Upper lobe of left lung (tissue), 6 donors: Measurements from ENCODE around the gene CDC25B. TPM values are rescaled to one million over a fixed set of nuclear protein-coding genes. Genes with fewer than 3 reads are reported as not detected.
A peak's percentile ranks its signal among the peaks of the same experiment; 100 is the strongest.

Experiments
- ATAC-seq, 2 donors: fragments of 200-7000 bp; cut with Tn5 transposase; one replicate each; pipeline ENCODE4 v1.9.1; 2022; ENCODE audit warnings: mild to moderate bottlenecking in 2 of 2, moderate library complexity in 2 of 2; ENCODE audit not compliant: low FRiP score in 2 of 2
- DNase-seq, 2 donors: peaks; one replicate each; pipeline ENCODE4 v3.0.0-alpha.2; 2019 to 2020
- H3K27ac ChIP-seq, 4 donors: fragments of 200-600 bp; sonication (generic); one replicate each; pipeline ENCODE4 v1.5.1; 2016 to 2019
- H3K27me3 ChIP-seq, 4 donors: fragments of 200-600 bp; sonication (generic); one replicate each; pipeline ENCODE4 v1.5.1; 2017 to 2019
- H3K36me3 ChIP-seq, 4 donors: fragments of 200-600 bp; sonication (generic); one replicate each; pipeline ENCODE4 v1.5.1; 2016 to 2019
- H3K4me1 ChIP-seq, 4 donors: fragments of 200-600 bp; sonication (generic); one replicate each; pipeline ENCODE4 v1.5.1; 2018 to 2019
- H3K4me3 ChIP-seq, 4 donors: fragments of 200-600 bp; sonication (generic); one replicate each; pipeline ENCODE4 v1.5.1; 2017 to 2019; ENCODE audit warnings: mild to moderate bottlenecking in 2 of 4, moderate library complexity in 1 of 4
- H3K9me3 ChIP-seq, 4 donors: fragments of 200-600 bp; sonication (generic); one replicate each; pipeline ENCODE4 v1.5.1; 2018 to 2019
- EP300 ChIP-seq, 4 donors: sonication (generic); formaldehyde crosslinking; IDR thresholded peaks; one replicate each; pipeline ENCODE4 v1.5.1; 2017; ENCODE audit warnings: antibody characterized with exemption in 4 of 4, control low read depth in 2 of 4
- POLR2A ChIP-seq, 4 donors: fragments of 450-650 bp; IDR thresholded peaks; one replicate each; pipeline ENCODE4 v1.5.1; 2016 to 2017; ENCODE audit warnings: antibody characterized with exemption in 4 of 4, mild to moderate bottlenecking in 2 of 4
- POLR2AphosphoS5 ChIP-seq, 2 donors: sonication (generic); formaldehyde crosslinking; IDR thresholded peaks; one replicate each; pipeline ENCODE4 v1.5.1; 2017; ENCODE audit warnings: antibody characterized with exemption in 2 of 2
- WGBS, 2 donors: methylation state at CpG; one replicate each; pipeline ENCODE4 v1.1.5; 2017 to 2018; 5-methylcytosine and 5-hydroxymethylcytosine counted together
- total RNA-seq, 6 donors: library from RNA; depleted of rRNA in 4 of 6; stranded (reverse); fragments of >200 nt in 4 of 6; gene quantifications; one replicate each; pipeline versions ENCODE4 v1.1.0 to v1.2.1, GENCODE V29; 2016 to 2021
- TF ChIP-seq, protein P1 (sequence below), 6 experiments: fragments of 450-650 bp in 4 of 6; fragments of 200-600 bp in 2 of 6; sonication (generic) in 2 of 6; IDR thresholded peaks; one replicate each; pipeline ENCODE4 v1.5.1; 2016 to 2019; ENCODE audit warnings: antibody characterized with exemption in 6 of 6
- donor health status: DM: no; HTN: no; CAD: no; lungs with moderate emphysema.
- donor health status: DM: no; HTN: yes; CAD: no; lungs with severe emphysema.

The CDC25B gene
- total RNA-seq, 6 donors from 2014 or later = 45.5 to 151 (median 99.1) TPM

DNA sequence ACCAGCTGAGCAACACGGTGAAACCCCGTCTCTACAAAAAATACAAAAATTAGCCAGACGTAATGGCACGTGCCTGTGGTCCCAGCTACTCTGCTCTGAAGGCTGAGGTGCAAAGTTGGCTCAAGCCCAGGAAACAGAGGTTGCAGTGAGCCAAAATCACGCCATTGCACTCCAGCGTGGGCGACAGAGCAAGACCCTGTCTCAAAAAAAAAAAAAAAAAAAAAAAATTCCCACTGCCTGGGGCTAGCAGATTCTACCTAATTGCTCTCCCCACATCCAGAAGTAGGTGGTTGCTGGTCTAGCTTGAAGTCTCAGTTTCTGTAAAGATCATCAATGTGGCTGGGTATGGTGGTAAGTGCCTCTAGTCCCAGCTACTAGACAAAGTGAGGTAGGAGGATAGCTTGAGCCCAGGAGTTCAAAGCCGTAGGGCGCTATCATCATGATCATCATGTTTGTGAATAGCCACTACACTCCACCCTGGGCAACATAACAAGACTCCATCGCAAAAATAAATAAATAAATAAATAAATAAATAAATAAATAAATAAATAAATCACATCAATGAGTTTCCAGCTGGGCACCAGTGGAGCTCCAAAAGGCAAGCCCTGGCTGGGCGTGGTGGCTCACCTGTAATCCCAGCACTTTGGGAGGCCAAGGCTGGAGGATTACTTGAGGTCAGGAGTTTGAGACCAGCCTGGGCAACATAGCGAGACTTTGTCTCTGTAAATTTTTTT is 17.9 kb downstream of the CDC25B start:
- Histone ChIP-seq H3K4me3 (no peak overlapping the region), H3K27ac (peak overlapping the region in 3 of 4 donors; percentile 87 to 94 (median 93)), H3K9me3 (no peaks in the 10 kb centered on the region), H3K4me1 (peaks cover 40 to 58% (median 48%) of the 10 kb centered on the region in 4 donors), H3K27me3 (no peaks in the 10 kb centered on the region), H3K36me3 (no peaks in the 10 kb centered on the region)
- ATAC-seq (no peak), DNase-seq (no peak)
- no peak for TF ChIP-seq POLR2AphosphoS5 (IDR thresholded peaks at IDR 0.05)
- no peak for TF ChIP-seq EP300 (IDR thresholded peaks at IDR 0.05)
- no peak for TF ChIP-seq POLR2A (IDR thresholded peaks at IDR 0.05)
- TF ChIP-seq, protein P1, sequence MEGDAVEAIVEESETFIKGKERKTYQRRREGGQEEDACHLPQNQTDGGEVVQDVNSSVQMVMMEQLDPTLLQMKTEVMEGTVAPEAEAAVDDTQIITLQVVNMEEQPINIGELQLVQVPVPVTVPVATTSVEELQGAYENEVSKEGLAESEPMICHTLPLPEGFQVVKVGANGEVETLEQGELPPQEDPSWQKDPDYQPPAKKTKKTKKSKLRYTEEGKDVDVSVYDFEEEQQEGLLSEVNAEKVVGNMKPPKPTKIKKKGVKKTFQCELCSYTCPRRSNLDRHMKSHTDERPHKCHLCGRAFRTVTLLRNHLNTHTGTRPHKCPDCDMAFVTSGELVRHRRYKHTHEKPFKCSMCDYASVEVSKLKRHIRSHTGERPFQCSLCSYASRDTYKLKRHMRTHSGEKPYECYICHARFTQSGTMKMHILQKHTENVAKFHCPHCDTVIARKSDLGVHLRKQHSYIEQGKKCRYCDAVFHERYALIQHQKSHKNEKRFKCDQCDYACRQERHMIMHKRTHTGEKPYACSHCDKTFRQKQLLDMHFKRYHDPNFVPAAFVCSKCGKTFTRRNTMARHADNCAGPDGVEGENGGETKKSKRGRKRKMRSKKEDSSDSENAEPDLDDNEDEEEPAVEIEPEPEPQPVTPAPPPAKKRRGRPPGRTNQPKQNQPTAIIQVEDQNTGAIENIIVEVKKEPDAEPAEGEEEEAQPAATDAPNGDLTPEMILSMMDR (IDR thresholded peaks at IDR 0.05) = no peak
- 84 to 95% methylated on average over 12 of the region's 12 CpGs for WGBS, 2 donors

DNA sequence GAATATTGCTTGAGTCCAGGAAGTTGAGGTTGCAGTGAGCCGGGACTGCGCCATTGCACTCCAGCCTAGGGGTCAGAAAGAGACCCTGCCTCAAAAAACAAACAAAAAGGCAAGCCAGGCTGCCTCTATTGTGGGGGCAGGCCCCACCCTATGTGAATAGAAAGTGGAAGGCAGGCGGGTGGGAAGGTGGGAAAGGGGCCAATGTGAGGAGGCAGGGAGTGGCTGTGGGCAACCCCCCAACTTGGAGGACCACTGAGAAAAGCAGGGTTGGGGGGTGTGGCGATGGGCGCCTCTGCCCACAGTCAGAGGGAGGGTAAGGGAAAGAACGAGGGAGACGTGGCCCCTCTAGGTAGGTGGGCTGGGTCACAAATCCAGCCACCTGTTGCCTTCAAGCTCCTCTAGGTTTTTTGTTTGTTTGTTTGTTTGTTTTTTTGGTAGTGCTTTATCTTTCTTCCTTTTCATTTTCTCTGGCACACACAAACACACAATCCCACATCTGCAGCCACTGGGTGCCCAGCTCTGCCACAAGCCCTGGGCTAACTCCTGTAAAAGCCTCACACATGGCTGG is 18.9 kb downstream of the CDC25B start:
- ATAC-seq (no peak), DNase-seq (no peak)
- H3K27ac ChIP-seq = no peak overlapping the region
- no peaks in the 10 kb centered on the region for H3K36me3 ChIP-seq
- H3K4me3 ChIP-seq = no peak overlapping the region
- 80 to 81% methylated on average over 7 of the region's 7 CpGs for WGBS, 2 donors
- no peaks in the 10 kb centered on the region for H3K27me3 ChIP-seq
- no peak for TF ChIP-seq POLR2AphosphoS5 (IDR thresholded peaks at IDR 0.05)
- H3K9me3 ChIP-seq = no peaks in the 10 kb centered on the region
- H3K4me1 ChIP-seq = peaks cover 44 to 63% (median 51%) of the 10 kb centered on the region in 4 donors

DNA sequence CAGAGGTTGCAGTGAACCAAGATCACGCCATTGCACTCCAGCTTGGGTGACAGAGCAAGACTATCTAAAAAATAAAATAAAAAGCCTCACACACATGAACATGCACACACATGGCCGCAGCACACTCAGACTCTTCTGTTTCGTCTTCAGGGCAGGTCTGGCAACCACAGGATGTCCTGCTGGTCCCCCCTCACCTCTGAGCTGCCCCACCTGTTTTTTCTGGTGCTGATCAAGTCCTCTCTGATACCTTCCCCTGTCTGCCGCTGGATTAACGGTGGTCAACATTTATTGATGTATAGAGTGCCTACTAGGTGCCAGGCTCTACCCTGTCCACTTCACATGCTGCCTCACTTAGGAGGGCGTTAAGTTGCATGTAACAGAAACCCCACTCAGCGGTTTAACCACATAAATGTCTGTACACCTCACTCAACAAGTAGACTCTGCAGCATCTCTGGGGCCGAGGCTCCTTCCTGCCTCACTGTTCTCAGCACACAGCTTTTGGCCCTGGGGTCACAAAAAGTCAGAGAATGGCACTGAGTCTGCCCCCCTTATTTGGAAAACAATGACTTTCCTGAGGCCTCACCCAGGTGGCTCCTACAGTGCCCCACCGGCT is 19.7 kb downstream of the CDC25B start:
- peak overlapping the region in 2 of 4 donors; percentile 5 to 44 for H3K27ac ChIP-seq
- DNase-seq (no peak), ATAC-seq (no peak)
- TF ChIP-seq EP300 (IDR thresholded peaks at IDR 0.05) (no peak), POLR2A (IDR thresholded peaks at IDR 0.05) (no peak), POLR2AphosphoS5 (IDR thresholded peaks at IDR 0.05) (no peak)
- TF ChIP-seq, protein P1 (IDR thresholded peaks at IDR 0.05) = no peak
- no peaks in the 10 kb centered on the region for H3K9me3 ChIP-seq
- no peaks in the 10 kb centered on the region for H3K36me3 ChIP-seq
- no peaks in the 10 kb centered on the region for H3K27me3 ChIP-seq
- H3K4me3 ChIP-seq = no peak overlapping the region
- WGBS, 2 donors = 73 to 76% methylated on average over 7 to 9 of the region's 9 CpGs
- H3K4me1 ChIP-seq = peaks cover 39 to 55% (median 45%) of the 10 kb centered on the region in 4 donors

DNA sequence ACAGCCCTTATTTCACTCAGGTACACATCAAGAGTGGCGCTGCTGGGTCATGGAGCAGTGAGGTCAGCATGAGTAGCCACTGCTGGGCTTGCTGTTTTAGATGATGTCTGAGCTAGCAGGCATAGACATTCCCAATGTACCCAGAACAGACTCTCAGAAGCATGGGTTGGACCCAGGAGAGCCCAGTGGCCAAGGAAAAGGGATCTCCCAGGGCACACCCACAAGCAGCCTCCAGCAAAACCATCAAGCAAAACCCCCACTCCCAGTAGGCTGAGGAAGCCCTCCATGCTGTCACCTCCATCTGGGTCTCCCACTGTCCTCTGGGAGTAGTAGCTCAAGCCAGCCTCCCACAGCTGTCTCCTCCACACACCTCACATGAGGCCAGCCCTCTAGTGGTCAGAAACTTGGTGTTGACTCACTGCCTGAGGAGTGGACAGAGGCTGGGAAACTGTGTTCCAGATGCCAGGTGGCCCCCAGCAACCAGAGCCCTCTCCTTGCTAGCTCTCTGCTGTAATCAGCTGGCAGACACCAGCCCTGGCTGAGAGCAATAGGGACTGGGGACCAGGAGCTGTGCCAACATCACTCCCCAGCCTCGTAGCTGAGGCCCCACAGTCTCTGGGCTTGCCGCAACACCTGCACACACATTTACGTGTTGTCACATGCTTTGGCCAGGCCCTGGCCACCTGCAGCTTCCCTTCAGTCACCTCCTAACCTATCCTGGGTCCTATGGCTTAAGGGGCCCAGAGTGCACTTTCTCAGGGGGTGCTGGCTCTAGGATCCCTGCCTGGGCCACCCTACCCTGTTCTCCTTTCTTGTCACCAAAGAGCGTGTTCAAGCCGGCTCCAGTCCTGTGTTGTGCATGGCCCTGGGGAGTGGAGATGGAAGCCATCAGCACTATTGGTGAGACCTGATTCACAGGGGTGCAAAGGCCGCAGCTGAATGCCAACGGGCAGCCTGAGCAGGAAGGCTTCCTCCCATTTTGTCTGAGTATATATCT is 22.3 kb downstream of the CDC25B start:
- 80 to 82% methylated on average over 7 to 8 of the region's 8 CpGs for WGBS, 2 donors
- no peaks in the 10 kb centered on the region for H3K27me3 ChIP-seq
- H3K27ac ChIP-seq = peak overlapping the region; percentile 94 to 99 (median 98)
- ATAC-seq = peak; percentile 28 to 77
- DNase-seq = peak in 1 of 2 donors; percentile 81
- TF ChIP-seq POLR2A (IDR thresholded peaks at IDR 0.05) = no peak
- TF ChIP-seq, protein P1 (IDR thresholded peaks at IDR 0.05) = peak; percentile 46 to 83 (median 79)
- peaks cover 31 to 45% (median 33%) of the 10 kb centered on the region in 4 donors for H3K4me1 ChIP-seq
- no peak overlapping the region for H3K4me3 ChIP-seq
- no peaks in the 10 kb centered on the region for H3K9me3 ChIP-seq
- H3K36me3 ChIP-seq = peaks cover under 1 to 17% (median 9%) of the 10 kb centered on the region in 4 donors
